ENCODE results near the gene LHFPL2.

LHFPL2 gene

DNA sequence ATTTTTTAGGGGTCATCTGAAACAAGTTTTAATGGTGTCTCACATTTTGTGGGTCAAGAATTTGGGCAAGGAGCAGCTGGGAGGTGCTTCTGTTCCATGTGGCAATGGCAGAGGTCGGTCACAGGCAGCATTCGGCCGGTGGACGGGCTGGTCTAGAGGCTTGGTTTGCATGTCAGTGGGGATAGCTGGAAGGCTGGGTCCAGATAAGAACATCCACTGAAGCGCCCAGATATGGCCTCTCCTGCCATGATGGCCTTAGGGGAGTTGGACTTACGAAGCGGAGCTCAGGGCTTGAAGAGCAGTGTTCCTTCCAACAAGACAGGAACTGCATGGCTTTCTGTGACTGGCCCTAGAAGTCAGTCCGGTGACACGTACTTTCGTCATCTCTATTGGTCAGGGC is 30.3 kb downstream of the LHFPL2 start:
- no peak for DNase-seq (ENCODE audit: low read depth)

DNA sequence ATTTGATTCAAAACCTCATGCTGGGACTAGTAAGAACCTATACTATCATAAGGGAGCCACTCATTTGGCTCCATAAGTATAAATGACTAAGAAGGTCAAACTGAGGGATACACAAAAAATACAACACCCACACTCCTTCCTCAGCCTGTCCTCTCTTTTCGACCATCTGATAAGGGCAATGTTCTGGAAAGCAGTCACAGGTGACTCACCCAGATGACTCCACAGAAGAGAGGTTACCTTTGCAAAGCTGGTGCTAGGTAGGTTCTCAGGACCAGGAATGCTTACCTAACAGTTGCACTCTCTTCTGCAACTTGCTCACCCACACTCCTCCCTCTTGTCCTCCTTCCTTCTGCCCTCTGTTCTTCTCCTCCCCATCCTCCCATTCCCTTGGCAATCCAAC is 32.9 kb downstream of the LHFPL2 start:
- no peak for DNase-seq (ENCODE audit: low read depth)

DNA sequence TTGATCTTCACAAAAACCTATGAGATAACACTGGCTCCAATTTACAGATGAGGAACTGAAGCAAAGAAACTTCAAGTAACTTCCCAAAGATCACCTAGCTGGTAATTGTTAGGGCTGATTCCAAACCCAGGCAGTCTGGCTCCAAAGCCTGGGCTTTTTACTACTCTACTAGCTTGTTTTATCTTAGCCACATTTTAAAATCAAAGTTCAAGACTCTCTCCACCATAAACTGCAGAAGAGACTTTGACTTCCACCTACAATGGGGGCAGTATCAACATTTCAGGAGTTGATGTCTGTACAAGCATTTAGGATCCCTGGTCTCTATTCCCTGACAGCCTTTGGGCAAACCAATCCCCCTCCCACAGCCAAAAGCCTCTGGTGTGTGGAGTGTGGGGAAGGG is 33.8 kb downstream of the LHFPL2 start:
- DNase-seq (ENCODE audit: low read depth): no peak

DNA sequence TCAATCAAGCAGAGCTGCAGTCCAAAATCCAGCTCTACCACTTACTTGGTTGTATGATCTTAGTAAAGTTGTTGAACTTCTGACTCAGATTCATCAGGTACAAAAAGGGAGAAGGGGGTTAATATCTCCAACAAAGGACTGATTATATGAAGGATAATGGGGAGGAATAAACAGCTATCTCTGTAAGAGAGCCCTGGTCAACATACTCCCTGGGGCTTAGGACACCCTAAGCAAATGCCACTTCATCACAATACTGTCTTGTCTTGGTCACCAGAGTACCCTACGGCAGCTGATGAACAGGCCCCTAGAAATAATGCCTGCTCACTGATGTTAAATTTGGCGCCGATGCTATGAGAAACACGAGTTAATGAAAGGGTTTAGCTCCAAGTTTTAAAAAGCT is 34.8 kb downstream of the LHFPL2 start:
- DNase-seq (ENCODE audit: low read depth): no peak

DNA sequence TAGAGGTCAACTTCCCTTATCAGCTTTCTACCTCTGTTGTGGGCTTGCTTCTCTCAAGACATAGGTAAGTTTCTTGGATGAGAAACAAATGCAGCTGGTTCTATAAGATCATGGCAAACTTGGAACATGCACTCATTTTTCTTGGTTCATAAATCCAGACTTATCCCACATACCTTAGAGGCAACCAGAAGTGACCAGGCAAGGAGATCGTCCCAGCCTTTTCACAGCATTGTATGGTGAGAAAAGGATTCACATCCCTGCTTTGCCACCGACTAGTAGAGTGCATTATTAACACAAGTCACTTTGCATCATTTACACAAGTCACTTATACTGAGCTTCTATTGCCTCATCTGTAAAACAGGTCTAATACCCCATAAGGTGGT is 35.4 kb downstream of the LHFPL2 start:
- DNase-seq (ENCODE audit: low read depth): no peak

DNA sequence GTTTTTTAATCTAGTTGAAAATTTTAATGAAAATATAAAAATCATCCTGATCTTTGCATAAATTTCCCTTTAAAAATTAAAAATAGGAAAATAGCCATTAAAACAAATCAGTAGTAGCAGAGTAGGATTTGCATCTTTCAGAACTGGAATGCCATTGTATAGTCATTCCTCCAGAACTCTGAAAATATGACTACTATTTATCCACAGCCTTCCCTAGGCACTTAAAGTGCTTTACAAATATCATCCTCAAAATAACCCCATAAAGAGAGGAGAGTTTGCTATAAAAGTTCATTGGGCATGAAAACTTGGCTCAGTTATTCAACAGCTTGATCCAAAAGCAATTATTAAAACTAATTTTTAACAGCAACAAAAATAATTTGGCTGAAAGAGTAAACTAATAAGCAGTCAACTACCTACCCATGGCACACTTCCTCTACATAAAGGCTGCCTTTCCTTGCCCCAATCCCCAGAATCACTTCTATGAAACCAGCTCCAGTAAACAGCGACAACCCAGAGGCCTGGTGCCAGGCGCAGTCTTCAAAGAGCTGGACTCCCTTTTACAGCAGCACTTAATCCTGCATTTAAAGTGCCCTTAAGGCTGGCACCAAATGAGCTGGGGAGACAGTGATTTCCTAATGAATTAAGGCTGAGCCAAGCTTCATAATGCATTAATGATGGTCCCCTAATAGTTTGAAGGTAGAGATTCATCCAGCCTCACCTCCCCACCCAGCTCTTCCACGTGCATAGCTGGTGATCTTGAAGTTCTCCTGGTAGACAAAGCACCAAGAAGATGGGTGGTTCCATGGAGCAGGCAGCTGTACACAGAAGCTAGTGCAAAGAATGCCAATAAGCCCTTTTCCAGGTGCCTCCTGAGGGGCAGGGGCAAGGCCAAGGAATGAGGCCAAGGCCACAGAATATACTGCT is 36.1 kb downstream of the LHFPL2 start:
- DNase-seq (ENCODE audit: low read depth): no peak

DNA sequence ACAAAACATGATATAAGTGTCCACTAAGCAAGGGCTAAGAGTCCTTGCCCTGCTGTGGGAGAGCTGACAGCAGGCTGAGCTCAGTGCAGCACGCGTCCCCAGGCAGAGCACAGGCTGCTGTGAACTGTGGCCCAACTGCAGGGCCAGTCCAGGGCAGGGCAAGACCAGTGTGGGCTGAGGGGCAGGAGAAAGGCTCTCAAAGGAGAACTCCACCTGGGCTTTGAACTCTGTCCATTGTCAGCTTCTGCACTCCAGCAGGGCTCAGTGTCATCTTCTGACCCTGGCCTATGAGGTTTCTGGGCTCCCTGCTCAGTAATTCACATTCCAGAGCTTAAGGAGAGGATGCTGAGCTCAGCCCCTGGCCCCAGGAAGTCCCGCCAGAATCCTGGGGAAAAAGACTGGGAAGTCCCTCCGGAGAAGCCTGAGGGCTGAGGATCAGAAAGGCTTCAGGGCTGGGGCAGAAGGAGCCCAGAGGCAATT is 37.4 kb downstream of the LHFPL2 start:
- no peak for DNase-seq (ENCODE audit: low read depth)

DNA sequence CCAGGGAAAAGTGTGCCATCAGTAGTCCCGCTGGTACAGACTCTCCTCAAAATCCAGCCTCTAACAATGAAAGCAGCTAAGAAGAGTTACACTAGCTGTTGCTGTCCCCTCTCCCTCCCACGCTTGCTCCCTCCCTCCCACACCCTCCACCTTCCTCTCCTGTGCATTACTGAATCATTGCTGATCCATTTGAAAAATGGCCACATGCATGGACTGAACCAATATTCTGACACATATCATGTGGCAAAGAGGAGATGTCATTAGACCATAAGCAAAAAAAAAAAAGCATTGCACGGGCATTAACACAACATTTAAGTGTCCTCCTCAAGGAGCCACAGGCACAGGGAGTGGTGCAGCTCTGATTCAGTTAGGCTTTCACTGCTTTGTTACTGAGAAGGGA is 37.9 kb downstream of the LHFPL2 start:
- DNase-seq (ENCODE audit: low read depth): no peak

DNA sequence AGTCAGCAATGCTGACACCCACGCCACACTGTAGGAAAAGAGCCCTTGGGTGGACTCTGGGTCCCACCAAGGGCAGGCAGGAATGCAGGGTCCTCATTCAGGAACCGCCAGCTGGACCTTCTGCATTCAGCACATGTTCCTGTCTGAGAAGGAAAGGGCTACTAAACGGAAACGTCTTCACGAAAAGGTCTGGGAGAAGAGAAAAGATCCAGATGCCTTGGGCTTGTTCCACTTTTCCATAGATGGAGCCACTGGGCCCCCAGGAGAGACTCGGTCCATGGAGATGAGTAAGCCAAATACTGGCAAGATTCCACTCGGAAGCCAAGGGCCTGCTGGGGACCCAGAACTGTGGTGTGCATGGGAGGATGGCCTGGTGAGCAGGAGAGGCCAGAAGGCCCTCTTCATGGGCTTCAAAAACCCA is 38.4 kb downstream of the LHFPL2 start:
- DNase-seq (ENCODE audit: low read depth): peak; percentile 69

DNA sequence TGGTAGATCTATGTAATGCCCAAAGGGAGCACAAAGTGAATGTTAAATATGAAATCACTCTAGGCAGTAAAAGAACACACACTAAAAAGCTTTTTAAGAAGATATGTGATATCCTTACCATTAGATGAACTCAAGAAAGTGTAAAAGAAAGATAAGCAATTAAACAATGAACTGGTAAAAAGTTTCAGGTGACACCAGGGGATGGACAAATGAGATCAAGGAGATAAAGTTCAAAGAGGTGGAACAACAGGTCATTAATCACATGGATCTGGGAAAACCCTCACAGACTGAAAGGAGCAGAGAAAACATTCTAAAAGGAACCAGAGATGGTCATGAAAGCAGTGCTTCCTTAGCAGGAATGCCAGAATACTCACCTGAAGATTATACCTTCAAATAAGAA is 40.7 kb downstream of the LHFPL2 start:
- no peak for DNase-seq (ENCODE audit: low read depth)

DNA sequence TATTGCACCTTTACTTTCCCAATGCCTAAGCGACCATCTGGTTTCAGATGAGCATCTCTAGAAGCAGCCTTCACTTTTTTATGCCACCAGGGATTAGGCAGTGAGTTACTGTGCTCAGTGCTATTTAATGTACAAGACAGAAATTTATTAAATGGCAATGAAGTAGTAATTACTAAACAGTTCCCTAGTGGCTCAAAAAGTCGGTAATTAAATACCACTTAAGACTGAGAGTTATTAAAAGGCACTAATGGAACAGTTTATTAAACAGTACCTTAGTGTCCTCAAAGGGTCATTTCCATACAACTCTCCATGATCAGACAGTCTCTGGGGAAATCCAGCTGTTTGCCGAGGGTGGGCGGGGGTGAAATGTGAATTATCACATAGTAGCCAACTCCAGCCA is 42.3 kb downstream of the LHFPL2 start:
- DNase-seq (ENCODE audit: low read depth): no peak

DNA sequence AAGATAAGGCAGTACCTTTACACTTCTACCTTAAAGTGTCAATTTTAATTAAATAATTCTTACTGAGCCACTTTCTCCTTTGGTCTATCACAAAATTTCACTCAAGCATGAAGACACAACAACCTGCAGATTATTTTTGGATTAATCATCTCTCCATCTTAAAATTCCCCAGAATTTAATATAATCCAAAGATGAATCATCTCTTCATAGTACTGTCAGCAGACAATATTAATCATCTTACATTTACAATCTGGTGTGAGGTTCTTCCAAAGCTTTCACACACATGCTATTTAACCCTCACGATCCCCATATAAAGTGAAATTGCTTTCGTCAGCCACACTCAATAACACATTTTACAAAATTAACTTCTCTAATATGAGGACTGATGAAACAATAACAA is 43.0 kb downstream of the LHFPL2 start:
- DNase-seq (ENCODE audit: low read depth): no peak

DNA sequence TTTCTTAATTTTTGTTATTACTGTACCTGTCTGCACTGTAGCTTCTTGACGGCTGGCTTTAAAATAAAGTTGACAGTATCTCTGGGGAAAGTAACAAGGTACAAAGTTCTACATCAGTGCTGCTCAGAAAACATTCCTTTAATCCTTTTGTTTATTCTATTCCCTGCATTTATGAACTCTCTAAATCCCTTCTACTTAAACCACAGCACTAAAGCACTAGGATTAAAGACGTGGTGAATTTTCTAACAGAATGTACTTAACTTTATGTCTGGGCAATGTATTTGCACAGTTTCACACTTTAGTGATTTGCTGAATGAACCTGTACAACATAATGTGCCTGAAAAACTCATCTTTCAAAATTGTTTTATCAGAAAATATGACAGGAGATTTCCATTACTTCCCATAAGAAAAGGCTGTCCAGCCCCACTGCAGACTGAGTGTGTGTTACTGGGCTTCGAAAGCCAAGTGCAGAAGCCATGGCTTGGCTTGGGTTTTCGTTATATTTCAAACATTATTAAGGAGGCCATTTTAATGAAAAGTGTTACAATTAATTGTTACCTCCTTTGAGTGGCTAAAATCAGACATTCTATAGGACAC is 43.8 kb downstream of the LHFPL2 start:
- no peak for DNase-seq (ENCODE audit: low read depth)

DNA sequence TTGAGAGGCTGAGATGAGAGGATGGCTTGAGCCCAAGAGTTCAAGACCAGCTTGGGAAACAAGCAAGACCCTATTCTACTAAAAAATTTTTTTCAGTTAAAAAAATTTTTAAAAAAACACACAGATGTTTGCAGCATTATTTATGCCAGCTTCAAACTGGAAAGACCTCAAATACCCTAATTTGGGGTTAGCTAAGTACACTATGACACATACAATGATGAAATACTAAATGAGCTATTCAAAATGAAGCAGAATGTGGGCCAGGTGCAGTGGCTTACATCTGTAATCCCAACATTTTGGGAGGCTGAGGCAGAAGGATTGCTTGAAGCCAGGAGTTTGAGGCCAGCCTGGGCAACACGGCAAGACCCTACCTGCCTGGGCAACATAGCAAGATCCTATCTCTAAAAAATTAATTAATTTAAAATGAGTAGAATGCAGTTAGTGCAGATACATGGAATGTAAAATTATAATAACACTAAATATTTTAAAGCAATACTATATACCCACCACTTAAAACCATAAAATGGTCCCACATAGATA is 44.9 kb downstream of the LHFPL2 start:
- DNase-seq (ENCODE audit: low read depth): no peak

DNA sequence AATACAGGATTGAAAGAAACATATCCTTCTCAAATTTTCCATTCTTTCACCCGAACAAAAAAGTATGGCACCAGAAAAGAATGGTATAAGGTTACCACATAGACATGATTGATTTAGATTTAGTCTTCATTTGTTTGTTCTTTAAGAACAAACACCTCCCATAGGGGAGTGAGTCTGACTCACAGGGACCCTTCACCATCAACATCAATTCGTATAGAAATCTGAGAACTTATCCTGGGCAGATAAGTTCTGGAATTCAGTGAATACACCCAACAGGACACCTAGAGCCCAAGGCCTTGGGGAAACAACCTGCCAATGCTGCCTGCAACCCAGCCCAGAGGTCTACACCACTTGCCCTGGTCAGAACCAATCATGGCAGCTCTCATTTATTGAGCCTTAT is 46.2 kb downstream of the LHFPL2 start:
- DNase-seq (ENCODE audit: low read depth): no peak

DNA sequence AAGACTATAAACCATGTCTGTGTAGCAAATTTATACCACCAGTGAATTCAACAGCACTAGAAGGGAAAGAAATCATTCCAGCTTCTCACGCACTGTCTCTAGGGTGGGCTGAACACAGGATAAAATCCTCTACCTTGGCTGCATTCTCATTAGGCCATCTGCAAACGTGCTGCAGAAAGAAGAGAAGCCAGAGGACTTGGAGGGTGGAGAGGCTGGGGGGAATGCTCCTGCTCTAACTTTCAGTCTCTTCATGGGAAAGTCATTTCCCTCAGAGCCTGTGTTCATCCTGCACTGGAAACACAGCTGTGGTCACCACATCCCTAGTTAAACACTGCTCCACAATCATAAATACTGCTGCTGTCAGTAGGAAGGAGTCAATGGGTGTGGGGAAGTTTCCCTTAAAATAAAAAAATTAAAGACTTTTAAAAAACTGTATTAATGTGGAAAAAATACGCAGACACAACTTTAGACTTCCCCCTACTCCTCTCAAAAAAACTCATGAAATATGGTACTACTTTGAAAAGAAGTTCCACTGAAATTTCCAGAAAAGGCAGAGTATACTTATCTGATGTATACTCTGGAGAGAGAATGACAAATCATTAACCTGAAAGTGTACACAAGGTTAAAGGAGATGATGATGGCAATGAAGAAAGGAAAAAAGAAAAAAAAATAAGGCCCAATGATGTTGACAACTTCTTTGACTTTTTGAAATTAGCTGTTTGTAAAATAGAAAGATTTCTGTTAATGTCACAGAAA is 46.8 kb downstream of the LHFPL2 start:
- DNase-seq (ENCODE audit: low read depth): no peak

DNA sequence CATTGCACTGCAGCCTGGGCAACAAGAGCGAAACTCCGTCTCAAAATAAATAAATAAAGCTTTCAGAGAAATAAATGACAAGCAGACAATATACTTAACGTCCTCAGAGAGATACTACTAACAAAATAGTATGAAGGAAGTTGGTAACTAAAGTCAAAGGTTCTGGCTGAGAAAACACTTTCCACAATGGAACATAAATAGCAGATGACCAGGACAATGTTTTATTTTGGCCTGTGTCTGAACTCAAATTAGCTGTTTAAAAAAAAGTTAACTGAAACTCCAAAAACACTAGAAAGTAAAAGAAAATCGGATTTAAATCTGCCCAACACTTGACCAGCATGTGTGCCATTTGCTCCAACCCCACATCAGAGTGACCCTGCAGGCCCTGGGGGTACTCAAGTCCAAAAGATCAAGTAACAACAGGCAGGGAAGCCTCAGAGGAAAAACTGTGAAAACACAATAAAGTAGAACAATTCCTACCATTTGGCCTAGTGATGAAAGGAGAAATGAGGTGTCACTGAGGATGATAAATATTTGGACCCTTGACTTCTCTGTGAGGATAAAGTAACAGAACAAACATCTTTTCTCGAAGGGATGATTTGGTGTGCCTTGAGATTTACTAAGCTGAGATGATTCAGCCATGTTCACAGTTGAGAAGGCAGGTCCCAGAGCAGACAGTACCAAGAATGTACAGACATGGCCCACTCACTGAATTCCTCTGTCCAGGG is 47.7 kb downstream of the LHFPL2 start:
- DNase-seq (ENCODE audit: low read depth): no peak

DNA sequence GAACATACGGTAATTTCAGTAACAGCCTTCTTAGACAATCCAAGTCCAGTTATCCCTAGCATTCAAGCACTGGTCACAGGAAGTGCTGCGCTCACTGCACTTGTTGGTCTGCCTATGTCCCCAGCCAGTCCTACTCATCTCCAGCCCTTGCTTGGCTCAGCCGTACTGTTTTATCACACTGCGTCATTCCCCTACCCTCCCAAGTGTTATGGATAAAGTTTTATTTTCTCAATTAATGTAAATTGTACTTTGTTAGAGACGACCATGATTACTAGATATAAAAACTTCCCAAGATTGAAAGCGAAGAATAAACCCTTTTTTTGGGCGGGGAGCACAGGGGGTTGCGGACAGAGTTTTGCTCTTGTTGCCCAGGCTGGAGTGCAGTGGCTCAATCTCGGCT is 49.6 kb downstream of the LHFPL2 start:
- no peak for DNase-seq (ENCODE audit: low read depth)

DNA sequence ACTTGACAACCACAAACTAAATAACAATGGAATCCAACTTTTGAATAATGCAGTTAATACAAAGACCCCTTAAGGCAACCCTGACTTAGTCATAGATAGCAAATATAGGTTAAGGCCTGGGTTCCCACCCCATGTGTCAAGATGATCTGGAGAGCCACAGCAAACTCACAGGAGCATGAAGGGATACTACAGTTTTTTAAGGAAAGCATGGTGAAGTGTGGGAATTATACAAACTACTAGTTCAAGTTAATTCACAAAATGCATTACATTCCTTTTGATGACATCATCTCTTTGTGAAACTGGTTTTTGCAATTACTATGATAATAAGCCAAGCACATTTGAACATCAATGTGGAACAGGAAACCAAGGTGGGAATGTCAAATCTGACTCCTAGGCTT is 50.6 kb downstream of the LHFPL2 start:
- no peak for DNase-seq (ENCODE audit: low read depth)

DNA sequence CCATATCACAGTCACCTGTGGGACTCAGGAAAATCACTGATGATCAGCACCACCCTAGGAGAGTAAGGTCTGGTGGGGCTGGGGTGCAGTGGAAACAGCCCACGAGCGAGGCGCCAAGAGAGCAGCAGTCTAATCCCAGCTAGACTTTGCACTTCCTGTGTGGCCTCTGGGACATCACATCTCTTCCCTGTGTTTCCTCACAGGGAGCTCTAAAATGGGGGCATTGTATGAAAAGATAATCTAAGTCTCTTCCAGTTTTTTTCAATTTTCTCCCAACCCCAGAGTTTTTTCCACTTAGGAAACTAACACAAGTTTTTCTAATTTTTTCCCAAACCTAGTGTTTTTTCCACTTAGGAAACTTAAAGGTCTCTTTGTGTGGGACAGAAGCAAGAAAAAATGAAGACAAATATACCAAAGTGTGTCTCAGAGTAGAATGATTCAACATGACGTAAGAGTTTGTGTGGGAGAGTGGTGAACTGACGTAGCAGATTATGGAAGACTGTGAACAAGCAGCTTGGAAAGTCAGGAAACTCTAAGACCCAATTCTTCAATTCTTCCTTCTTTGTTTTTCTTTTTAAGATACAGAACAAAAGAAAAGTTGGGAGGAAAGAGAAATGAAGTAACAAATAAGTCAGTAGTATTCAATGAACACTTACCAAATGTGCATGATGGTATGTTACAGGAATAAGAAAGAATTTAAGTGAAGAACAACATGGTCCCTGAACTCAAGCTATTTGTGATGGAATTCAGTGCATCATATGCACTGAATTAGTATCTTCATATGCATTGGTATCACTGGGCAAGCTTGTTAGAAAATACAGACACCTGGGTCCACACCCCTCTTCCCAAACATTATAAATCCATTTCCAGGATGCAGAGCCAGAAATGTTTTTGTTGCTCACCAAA is 51.3 kb downstream of the LHFPL2 start:
- DNase-seq (ENCODE audit: low read depth): no peak

DNA sequence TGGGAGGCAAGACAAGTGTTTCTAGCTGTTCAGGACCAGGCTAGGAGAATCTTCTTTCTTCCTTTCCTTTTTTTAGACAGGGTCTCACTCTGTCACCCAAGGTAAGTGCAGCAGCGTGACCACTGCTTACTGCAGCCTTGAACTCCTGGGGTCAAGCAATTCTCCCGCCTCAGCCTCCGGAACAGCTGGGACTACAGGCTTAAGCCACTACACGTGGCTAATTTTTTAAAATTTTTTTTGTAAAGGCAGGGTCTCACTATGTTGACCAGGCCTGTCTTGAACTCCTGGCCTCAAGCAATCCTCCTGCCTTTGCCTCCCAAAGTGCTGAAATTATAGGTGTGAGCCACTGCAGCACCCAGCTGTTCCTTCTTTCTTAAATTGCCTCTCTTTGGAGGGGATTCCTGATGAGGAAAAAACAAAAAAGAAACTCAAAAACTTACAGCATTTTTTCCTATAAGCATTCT is 53.1 kb downstream of the LHFPL2 start:
- DNase-seq (ENCODE audit: low read depth): no peak
